ENCODE results near the gene EIF2B4.

EIF2B4 gene

DNA sequence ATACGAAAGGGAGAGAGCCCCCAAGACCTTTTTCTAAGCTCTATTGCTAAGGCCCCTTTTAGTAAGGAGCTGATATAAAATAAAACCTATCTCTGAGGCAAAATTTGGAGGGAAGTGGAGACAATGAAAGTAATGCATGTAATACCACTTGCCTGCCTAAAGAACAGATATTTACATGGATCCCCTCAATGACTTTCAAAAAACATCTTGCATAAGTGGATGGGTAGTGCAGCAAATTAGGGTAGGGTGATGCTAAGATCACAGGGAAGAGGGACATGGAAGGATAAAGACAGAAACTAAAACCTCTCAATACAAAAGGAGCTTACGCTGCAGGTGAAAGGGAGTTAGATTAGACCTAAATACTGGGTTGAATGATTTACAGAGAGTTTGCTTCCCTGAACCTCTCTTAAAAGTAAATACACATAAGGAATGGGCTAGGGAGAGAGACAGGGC is 9.3 kb upstream of the EIF2B4 start:
- TF ChIP-seq, protein P1, sequence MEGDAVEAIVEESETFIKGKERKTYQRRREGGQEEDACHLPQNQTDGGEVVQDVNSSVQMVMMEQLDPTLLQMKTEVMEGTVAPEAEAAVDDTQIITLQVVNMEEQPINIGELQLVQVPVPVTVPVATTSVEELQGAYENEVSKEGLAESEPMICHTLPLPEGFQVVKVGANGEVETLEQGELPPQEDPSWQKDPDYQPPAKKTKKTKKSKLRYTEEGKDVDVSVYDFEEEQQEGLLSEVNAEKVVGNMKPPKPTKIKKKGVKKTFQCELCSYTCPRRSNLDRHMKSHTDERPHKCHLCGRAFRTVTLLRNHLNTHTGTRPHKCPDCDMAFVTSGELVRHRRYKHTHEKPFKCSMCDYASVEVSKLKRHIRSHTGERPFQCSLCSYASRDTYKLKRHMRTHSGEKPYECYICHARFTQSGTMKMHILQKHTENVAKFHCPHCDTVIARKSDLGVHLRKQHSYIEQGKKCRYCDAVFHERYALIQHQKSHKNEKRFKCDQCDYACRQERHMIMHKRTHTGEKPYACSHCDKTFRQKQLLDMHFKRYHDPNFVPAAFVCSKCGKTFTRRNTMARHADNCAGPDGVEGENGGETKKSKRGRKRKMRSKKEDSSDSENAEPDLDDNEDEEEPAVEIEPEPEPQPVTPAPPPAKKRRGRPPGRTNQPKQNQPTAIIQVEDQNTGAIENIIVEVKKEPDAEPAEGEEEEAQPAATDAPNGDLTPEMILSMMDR (IDR thresholded peaks at IDR 0.05; ENCODE audit: low read depth, low read length) = no peak
- no peak for TF ChIP-seq EZH2phosphoT487 (IDR thresholded peaks at IDR 0.05; ENCODE audit: low read depth)
- Histone ChIP-seq H3K4me2 (ENCODE audit: low read length) (peak overlapping the region; percentile 97), H3K27ac (ENCODE audit: low read length) (no peak overlapping the region)

DNA sequence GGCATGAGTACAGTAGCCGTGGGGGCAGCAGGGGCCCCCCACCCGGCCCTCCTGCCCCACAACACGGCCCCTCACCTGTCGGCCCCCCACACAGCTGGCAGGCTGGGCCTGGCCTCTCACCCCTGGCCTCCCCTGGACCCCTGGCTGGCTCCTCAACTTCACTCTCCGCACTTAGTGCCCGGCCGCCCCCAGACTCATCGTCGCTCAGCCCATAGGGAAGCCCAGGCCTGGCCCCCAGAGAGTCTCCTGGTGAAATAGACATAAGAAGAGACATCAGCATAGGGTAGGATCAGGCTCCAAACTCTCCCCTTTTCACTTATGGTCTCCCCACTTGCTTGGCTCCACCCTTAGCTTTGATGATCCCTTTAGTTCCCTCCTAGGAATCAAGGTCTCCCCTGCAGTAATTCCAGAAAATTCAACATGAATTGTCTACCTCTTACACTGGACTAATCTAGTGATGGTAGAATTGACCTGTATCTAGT is 8.7 kb upstream of the EIF2B4 start:
- no peaks in the 10 kb centered on the region for H3K27me3 ChIP-seq (ENCODE audit: low read depth, low read length)
- H3K9ac ChIP-seq (ENCODE audit: low read length) = no peak overlapping the region
- H3K4me2 ChIP-seq (ENCODE audit: low read length) = no peak overlapping the region
- no peaks in the 10 kb centered on the region for H3K9me3 ChIP-seq (ENCODE audit: insufficient read depth, low read length)
- H3K27ac ChIP-seq (ENCODE audit: low read length) = no peak overlapping the region
- no peak overlapping the region for H2AFZ ChIP-seq (ENCODE audit: low read depth, low read length)
- no peaks in the 10 kb centered on the region for H4K20me1 ChIP-seq (ENCODE audit: insufficient read depth, low read length)
- peaks cover 15% of the 10 kb centered on the region for H3K4me1 ChIP-seq (ENCODE audit: low read length)
- TF ChIP-seq, protein P1 (IDR thresholded peaks at IDR 0.05; ENCODE audit: low read depth, low read length) = no peak
- no peak for TF ChIP-seq EZH2phosphoT487 (IDR thresholded peaks at IDR 0.05; ENCODE audit: low read depth)
- peaks cover 63% of the 10 kb centered on the region for H3K36me3 ChIP-seq (replicated peaks; ENCODE audit: low read depth, low read length)
- no peak overlapping the region for H3K4me3 ChIP-seq (ENCODE audit: low read length)
- peaks cover 12% of the 10 kb centered on the region; the same call in 1 of the 2 replicates for H3K79me2 ChIP-seq (ENCODE audit: low read length)

More for the DNA sequence above, 9.3 kb upstream of the EIF2B4 start:
- peak overlapping the region; percentile 91 for H3K4me3 ChIP-seq (ENCODE audit: low read length)
- peaks cover 13% of the 10 kb centered on the region; the same call in 1 of the 2 replicates for H3K79me2 ChIP-seq (ENCODE audit: low read length)
- H4K20me1 ChIP-seq (ENCODE audit: insufficient read depth, low read length) = no peaks in the 10 kb centered on the region
- H2AFZ ChIP-seq (ENCODE audit: low read depth, low read length) = no peak overlapping the region
- no peaks in the 10 kb centered on the region for H3K27me3 ChIP-seq (ENCODE audit: low read depth, low read length)
- no peaks in the 10 kb centered on the region for H3K9me3 ChIP-seq (ENCODE audit: insufficient read depth, low read length)
- H3K4me1 ChIP-seq (ENCODE audit: low read length) = peaks cover 18% of the 10 kb centered on the region
- H3K36me3 ChIP-seq (replicated peaks; ENCODE audit: low read depth, low read length) = peaks cover 67% of the 10 kb centered on the region
- no peak overlapping the region for H3K9ac ChIP-seq (ENCODE audit: low read length)

DNA sequence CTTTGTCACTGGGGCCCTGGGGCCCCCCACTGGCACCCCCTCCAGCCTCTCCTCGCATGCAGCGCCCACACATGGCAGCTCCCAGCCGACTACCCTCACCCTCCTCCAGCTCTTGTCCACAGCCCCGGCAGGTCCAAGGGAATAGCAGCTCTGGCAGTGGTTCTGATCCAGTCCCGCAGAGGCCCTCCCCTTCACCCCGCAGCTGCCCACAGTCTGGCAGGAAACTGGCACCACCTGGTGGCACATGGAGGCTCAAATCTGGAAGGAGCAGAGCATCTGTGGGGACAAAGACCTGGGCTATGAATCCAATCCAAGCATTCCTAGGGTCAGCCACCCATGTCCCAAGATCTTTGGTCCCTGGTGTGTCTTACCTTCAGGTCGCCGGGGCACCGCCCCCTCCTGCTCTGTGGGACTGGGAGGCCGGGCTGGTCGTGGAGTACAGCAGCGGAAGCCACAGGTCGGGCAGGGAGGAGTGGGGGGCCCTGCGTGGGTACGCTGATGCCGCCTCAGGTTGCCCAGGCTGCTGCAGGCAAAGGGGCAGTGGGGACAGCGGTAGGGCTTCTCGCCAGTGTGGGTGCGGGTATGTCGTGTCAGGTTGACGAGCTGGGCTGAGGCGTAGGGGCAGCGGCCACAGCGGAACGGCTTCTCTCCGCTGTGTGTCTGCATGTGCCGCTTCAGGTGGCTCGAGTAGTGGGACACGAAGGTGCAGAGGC is 8.1 kb upstream of the EIF2B4 start:
- H3K27me3 ChIP-seq (ENCODE audit: low read depth, low read length) = no peaks in the 10 kb centered on the region
- no peak overlapping the region for H3K27ac ChIP-seq (ENCODE audit: low read length)
- no peaks in the 10 kb centered on the region for H4K20me1 ChIP-seq (ENCODE audit: insufficient read depth, low read length)
- peaks cover 9% of the 10 kb centered on the region; the same call in 1 of the 2 replicates for H3K79me2 ChIP-seq (ENCODE audit: low read length)
- TF ChIP-seq, protein P1 (IDR thresholded peaks at IDR 0.05; ENCODE audit: low read depth, low read length) = peak; percentile 13; the same call in 1 of the 2 replicates
- TF ChIP-seq EZH2phosphoT487 (IDR thresholded peaks at IDR 0.05; ENCODE audit: low read depth) = no peak
- no peak overlapping the region for H3K4me3 ChIP-seq (ENCODE audit: low read length)
- no peak overlapping the region for H3K9ac ChIP-seq (ENCODE audit: low read length)
- H2AFZ ChIP-seq (ENCODE audit: low read depth, low read length) = no peak overlapping the region
- H3K4me2 ChIP-seq (ENCODE audit: low read length) = no peak overlapping the region
- no peaks in the 10 kb centered on the region for H3K9me3 ChIP-seq (ENCODE audit: insufficient read depth, low read length)
- H3K36me3 ChIP-seq (replicated peaks; ENCODE audit: low read depth, low read length) = peaks cover 60% of the 10 kb centered on the region
- H3K4me1 ChIP-seq (ENCODE audit: low read length) = peaks cover 12% of the 10 kb centered on the region

DNA sequence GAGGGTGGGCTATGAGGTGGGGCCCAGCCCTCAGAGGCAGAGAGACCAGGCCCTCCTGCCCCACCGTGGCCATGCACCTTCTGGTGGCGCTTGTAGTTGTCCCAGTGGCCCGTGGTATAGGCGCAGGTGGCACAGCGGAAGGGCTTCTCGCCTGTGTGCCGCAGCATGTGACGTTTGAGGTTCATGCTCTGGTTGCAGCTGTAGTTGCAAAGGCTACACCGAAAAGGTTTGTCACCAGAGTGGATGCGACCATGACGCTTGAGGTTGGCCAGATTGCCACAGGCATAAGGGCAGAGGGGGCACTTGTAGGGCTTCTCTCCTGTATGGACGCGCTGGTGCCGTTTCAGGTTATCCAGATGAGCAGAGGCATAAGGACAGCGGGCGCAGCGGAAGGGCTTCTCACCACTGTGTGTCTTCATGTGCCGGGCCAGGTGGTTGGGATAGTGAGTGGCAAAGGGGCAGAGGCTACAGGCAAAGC is 7.5 kb upstream of the EIF2B4 start:
- Histone ChIP-seq H3K4me1 (ENCODE audit: low read length) (peaks cover 12% of the 10 kb centered on the region), H3K36me3 (replicated peaks; ENCODE audit: low read depth, low read length) (peaks cover 62% of the 10 kb centered on the region), H3K9ac (ENCODE audit: low read length) (no peak overlapping the region), H3K4me2 (ENCODE audit: low read length) (no peak overlapping the region), H3K9me3 (ENCODE audit: insufficient read depth, low read length) (no peaks in the 10 kb centered on the region), H2AFZ (ENCODE audit: low read depth, low read length) (no peak overlapping the region), H3K27ac (ENCODE audit: low read length) (no peak overlapping the region), H4K20me1 (ENCODE audit: insufficient read depth, low read length) (no peaks in the 10 kb centered on the region), H3K79me2 (ENCODE audit: low read length) (peaks cover 15% of the 10 kb centered on the region), H3K27me3 (ENCODE audit: low read depth, low read length) (no peaks in the 10 kb centered on the region), H3K4me3 (ENCODE audit: low read length) (no peak overlapping the region)
- TF ChIP-seq EZH2phosphoT487 (IDR thresholded peaks at IDR 0.05; ENCODE audit: low read depth) = no peak
- TF ChIP-seq, protein P1 (IDR thresholded peaks at IDR 0.05; ENCODE audit: low read depth, low read length) = no peak
